NOMO-1 treated with DMSO at 0.1 percent for 48 hours (cell line): ENCODE data around the gene KRT16.
"Not testable (repeated sequence)": the region's sequence is repeated elsewhere in the genome, so short reads cannot be mapped to it uniquely, and the experiment has no call there.

Experiments
- DNase-seq: peaks from one replicate; lab custom pipeline; 2025; ENCODE audit not compliant: unreplicated experiment; lab: John Stamatoyannopoulos, UW

KRT16 gene

DNA sequence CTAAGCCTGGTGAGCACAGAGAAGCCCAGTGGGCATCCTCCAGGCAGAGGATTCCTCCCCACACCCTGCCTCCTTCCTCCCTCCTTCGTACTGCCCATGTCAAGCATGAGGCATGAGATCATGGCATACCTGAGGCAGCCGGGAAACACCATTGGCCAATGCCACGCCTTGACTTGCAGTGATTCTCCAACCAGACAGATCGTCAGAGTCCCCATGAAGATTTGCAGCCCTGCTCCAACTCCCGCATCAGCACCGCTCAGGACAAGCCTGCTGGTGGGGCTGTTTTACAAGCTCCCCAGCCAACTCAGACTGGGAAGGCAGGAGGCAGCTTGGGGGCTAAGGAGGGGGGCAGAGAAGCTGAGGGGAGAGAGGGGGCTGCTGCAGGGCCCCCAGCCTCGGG lies 2.9 kb upstream of the KRT16 start:
- DNase-seq: no peak

- not testable (repeated sequence) for DNase-seq
Measured at GRCh38 chr17:41614767-41615166, 2.2 kb upstream of the KRT16 start.

DNA sequence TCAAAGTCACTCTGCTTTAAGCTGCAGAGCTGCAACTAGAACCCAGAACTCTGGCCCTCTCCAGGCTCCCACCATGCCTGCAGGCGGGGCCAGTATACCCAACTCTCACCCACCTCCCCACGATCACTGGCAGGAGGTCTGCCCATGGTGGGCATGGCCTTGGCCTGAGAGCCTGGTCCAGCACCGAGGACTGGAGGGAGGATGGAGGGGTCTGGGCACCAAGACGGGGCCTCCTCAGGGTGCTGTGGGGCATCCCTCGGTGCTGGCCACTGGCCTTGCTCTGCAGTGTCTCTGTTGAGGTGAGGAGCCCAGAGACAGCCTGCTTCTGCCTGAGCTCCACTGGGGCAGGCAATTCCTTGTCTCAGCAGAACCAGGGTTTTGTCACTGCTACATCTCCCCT lies 1.5 kb upstream of the KRT16 start:
- no peak for DNase-seq

DNA sequence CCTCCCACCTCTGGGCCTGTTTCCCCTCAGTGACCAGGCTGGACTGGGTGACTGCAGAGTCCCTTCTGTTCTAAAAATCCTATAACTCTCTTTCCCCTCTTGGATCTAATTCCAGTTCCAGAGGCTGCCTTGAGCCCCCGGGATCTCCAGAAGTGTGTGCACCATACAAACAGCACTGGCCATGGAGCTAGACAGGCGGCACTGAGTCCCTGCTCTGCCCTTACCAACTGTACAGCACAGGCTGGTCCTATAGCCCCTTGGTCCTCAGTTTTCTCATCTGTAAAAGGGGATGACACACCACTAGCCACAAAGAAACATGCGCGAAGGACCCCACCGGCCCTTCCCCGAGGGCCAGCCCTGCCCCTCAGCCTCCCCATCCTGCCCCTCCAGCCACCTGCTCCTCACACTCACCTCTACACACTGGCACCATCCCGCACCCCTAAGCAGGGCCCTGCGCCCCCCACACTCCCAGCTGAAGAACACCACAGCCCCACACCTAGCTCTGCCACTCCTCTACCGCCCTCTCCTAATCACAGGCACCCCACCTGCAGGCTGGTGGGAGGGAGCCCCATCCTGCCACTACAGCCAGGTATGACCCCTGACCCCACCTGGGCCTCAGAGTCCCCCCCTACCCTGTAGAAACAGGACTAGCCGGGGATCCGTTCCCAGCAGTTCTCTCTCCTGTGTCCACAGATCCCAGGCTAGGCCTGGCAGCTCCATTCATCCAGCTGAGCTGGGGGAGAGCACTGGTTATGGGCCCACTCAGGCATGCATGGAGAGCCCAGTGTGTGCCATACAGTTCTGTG lies 913 bp upstream of the KRT16 start:
- DNase-seq: no peak

DNA sequence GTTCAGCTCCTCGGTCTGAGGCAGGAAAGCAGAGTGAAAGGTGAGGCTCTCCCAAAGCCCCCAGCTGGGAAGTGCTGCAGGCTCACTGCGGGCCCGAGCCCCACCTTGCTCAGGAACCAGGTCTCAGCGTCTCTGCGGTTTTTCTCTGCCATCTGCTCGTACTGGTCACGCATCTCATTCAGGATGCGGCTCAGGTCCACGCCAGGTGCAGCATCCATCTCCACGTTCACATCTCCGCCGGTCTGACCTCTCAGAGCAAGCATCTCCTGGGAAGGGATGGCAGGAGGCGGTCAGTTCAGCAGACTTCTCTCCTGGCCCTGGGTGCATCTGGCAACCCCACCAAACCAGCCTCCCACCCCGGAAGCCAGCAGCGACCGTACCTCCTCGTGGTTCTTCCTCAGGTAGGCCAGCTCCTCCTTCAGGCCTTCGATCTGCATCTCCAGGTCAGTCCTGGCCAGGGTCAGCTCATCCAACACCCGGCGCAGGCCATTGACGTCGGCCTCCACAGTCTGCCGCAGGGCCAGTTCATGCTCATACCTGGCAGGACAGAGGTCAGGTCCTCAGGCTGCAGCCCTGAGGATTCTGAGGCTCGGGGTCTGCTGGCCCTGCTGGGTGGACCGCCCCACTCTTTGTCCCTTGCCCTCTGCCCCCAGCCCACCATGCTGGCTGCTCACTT lies 1.5 kb downstream of the KRT16 start:
- DNase-seq: no peak

DNA sequence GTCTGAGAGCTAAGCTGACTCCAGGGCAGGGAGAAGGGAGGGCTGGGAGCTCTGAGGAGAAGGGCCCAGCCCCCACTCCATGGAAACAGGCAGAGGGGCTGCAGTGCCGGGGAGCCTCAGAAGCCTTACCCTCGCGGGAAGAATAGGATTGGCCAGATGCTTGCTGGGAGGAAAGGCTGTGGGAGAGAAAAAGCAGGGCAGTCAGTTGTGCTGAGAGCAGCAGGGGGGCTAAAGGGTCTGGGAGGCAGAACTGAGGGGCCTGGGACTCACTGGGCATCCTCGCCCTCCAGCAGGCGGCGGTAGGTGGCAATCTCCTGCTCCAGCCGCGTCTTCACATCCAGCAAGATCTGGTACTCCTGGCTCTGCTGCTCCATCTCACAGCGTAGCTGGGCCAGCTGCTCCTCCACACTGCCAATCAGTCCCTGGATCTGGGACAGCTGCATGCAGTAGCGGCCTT lies 2.5 kb downstream of the KRT16 start:
- not testable (repeated sequence) for DNase-seq

DNA sequence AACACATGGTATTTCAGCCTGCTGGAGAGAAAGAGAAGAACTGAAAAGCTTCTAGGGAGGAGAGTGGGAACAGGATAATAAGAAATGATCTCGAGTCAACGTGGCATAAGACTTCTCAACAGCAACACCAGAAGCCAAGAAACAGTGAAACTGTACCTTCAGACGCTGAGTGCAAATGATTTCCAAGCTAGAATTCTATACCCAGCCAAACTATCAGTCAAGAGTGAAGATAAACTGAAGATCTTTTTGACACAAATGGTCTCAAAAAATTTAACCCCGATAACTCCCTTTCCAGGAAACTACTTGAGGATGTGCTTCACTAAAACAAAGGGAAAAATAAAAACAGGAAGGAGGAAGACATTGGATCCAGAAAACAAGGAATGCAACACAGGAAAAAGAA lies 5.6 kb downstream of the KRT16 start:
- DNase-seq: not testable (repeated sequence)

GRCh38 chr17:41602524-41602923 lies 10.0 kb downstream of the KRT16 start:
- DNase-seq: no peak

DNA sequence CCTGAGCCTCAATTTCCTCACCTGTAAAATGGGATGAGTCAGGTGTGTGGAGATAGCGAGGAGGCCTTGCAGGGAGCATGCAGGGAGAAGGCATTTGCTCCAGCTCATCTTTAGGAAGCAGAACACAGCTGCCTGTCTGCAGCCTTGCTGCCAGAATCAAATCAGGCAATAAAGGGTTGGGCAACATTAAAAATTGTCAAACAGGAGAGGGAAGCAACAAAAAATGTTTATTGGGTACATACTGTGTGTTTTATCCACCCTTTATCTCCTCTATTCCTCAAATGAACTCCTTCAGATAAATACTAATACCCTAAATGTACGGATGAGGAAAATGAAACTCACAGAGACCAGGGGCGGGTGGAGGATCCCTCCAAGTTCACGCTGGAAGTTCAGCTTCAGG lies 12.2 kb downstream of the KRT16 start:
- DNase-seq: no peak

DNA sequence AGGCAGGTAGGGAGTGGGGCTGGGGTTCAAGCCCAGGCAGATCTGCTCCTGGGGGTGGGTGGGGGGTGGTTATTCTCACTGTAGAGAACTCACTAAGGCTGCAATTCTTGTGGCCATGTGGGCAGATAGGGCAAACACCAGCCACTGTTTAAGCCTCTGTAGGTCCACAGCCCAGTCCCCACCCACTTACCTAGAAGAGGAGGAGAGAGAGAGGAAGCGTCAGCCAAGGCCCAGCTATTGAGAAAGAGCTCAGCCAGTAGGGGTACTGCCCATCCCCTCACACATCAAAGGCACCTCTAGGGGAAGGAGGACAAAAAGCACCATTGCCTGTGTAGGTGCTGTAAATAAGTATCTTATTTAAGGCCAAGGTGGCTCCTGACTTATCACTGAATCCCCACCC lies 12.9 kb downstream of the KRT16 start:
- DNase-seq: no peak

GRCh38 chr17:41595585-41595984 lies 17.0 kb downstream of the KRT16 start:
- DNase-seq: no peak

GRCh38 chr17:41594363-41594915 lies 18.1 kb downstream of the KRT16 start:
- no peak for DNase-seq

- no peak for DNase-seq
Measured at GRCh38 chr17:41593306-41593981, 19.1 kb downstream of the KRT16 start.

DNA sequence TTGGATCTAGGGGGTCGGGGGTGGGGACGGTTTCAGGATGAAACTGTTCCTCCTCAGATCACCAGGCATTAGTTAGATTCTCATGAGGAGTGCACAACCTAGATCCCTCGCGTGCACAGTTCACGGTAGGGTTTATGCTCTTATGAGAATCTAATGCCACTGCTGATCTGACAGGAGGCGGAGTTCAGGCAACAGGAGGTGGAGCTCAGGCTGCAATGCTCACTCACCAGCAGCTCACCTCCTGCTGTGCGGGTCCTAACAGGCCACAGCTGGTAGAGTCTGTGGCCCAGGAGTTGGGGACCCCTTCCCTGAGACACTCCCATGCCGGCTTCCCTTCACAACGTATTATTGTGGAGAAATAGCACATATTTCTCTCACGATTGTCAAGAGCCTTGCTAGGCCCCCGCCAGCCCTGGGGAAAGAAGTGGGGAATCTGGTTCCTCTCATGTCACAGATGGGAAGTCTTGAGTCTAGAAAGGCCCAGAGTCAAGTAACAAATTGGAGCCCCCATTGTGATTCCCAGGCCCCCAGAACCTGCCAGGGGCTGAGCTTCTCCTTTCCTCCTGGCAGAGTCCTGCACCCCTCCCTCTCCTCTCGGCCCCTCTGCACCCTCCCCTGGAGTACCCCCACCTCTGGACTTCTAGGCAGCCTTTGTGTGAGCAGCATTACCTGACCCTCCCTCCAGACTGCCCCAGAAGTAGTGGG lies 19.8 kb downstream of the KRT16 start:
- DNase-seq: no peak

GRCh38 chr17:41589301-41589700 lies 23.3 kb downstream of the KRT16 start:
- DNase-seq: no peak

DNA sequence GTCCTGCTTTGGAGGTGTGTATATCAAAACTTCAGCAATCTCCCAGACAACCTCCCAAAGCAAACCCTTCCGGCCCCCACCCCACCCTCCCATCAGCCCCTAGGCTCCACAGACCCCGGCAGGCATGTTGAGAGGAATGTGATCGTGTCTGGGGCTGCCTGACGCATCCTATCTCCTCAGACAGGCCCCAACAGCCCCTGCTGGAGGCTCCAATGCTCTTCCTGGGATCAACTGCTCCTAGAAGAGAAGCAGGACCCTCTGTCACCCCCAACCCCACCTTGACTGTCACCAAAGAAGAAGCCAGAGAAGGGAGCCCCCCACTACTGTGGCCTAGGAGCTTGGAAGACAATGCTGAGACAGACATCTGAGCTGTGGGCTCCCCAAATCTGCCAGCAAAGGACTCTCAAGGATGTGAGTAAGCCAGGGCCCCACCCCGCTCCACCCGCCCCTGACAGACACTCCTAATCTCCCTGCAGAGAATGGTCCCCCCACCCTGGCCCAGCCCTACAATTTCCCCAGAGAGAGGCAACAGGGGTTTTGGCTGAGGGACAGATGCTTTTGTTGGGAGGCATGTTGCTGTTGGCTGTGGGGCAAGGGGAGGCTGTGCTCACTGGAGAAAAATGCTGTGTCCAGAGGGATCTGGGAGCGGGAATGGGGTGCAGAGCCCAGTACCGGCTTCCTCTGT lies 24.3 kb downstream of the KRT16 start:
- no peak for DNase-seq

DNA sequence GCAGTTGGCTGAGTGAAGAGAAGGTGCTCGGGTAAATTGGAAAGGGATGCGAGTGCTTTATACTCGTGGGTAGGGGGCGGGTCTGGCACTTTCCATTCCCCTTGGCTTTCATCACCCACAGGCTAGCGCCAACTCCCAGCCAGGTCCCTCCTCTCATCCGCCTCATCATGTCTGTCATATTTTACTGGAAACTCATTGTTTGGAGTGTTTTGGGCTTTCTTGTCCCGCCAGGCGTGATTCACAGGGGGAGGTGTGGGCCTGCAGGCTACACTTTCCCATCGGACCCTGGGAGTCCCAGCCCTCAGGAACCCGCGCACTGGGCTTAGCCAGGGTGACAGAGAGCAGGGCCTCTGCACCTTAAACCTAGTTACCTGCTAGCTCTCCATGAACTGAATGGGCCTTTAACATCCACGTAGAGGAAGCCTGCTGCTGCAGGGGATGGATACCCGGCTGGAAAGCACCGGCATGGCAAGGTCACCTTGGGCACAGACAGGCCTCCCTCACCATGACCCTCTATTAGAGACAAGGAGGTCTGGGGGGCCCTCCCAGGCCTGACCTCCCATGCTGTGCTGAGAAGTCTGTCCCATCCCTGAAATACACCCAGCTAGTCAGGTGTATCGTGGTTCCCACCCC lies 25.6 kb downstream of the KRT16 start, which contains the start of gene KRT14:
KRT14 (minus strand) TSS at position 33 of the 633 bp plus-strand sequence. CDS start 61 bp downstream, outside the sequence.
- DNase-seq: no peak

- no peak for DNase-seq
Measured at GRCh38 chr17:41585301-41586056, 27.1 kb downstream of the KRT16 start.

- DNase-seq: not testable (repeated sequence)
Measured at GRCh38 chr17:41584331-41584927, 28.1 kb downstream of the KRT16 start.
